Measurements from ENCODE around the gene ZNF417.
"Not testable (repeated sequence)": the region's sequence is repeated elsewhere in the genome, so short reads cannot be mapped to it uniquely, and the experiment has no call there.

Gene ZNF417

GRCh38 chr19:57887195-57887941 is 29.0 kb downstream of the ZNF417 start:
- H3K4me3 ChIP-seq (ENCODE audit: low read depth in 1 of 2, low read length in 2 of 2), result peak overlapping the region; percentile 77 to 82
- H3K36me3 ChIP-seq (ENCODE audit: control insufficient read depth in 1 of 2, insufficient read depth in 2 of 2, low read length in 2 of 2), result peaks cover 6 to 7% of the 10 kb centered on the region in 2 donors
- H3K9me3 ChIP-seq (ENCODE audit: control insufficient read depth in 1 of 2, low read length in 2 of 2), result peaks cover 0 to 8% of the 10 kb centered on the region in 2 donors
- no peaks in the 10 kb centered on the region for H3K4me1 ChIP-seq (ENCODE audit: control insufficient read depth in 1 of 2, insufficient read depth in 2 of 2, low read length in 2 of 2)
- H3K27ac ChIP-seq (ENCODE audit: low read length), result no peak overlapping the region
- H3K27me3 ChIP-seq (ENCODE audit: low read depth, low read length), result no peaks in the 10 kb centered on the region

GRCh38 chr19:57886046-57886445 is 30.3 kb downstream of the ZNF417 start:
- Histone ChIP-seq H3K4me1 (ENCODE audit: control insufficient read depth in 1 of 2, insufficient read depth in 2 of 2, low read length in 2 of 2) (no peaks in the 10 kb centered on the region), H3K27ac (ENCODE audit: low read length) (no peak overlapping the region), H3K9me3 (ENCODE audit: control insufficient read depth in 1 of 2, low read length in 2 of 2) (peaks cover 0 to 8% of the 10 kb centered on the region in 2 donors), H3K36me3 (ENCODE audit: control insufficient read depth in 1 of 2, insufficient read depth in 2 of 2, low read length in 2 of 2) (peaks cover 6 to 7% of the 10 kb centered on the region in 2 donors), H3K4me3 (ENCODE audit: low read depth in 1 of 2, low read length in 2 of 2) (no peak overlapping the region), H3K27me3 (ENCODE audit: low read depth, low read length) (no peaks in the 10 kb centered on the region)

- H3K27me3 ChIP-seq (ENCODE audit: low read depth, low read length); H3K4me1 ChIP-seq (ENCODE audit: control insufficient read depth in 1 of 2, insufficient read depth in 2 of 2, low read length in 2 of 2); H3K27ac ChIP-seq (ENCODE audit: low read length): not testable (repeated sequence)
- peaks cover 8 to 32% of the 10 kb centered on the region in 2 donors for H3K36me3 ChIP-seq (ENCODE audit: control insufficient read depth in 1 of 2, insufficient read depth in 2 of 2, low read length in 2 of 2)
- H3K4me3 ChIP-seq (ENCODE audit: low read depth in 1 of 2, low read length in 2 of 2), result peak overlapping the region; percentile 5 to 52
- H3K9me3 ChIP-seq (ENCODE audit: control insufficient read depth in 1 of 2, low read length in 2 of 2), result peaks cover 35 to 74% of the 10 kb centered on the region in 2 donors
Measured at GRCh38 chr19:57873883-57874799, 42.3 kb downstream of the ZNF417 start.

GRCh38 chr19:57872450-57872849 is 43.9 kb downstream of the ZNF417 start:
- H3K4me1 ChIP-seq (ENCODE audit: control insufficient read depth in 1 of 2, insufficient read depth in 2 of 2, low read length in 2 of 2), result no peaks in the 10 kb centered on the region
- H3K4me3 ChIP-seq (ENCODE audit: low read depth in 1 of 2, low read length in 2 of 2), result peak overlapping the region; percentile 5 to 52
- no peak overlapping the region for H3K27ac ChIP-seq (ENCODE audit: low read length)
- H3K36me3 ChIP-seq (ENCODE audit: control insufficient read depth in 1 of 2, insufficient read depth in 2 of 2, low read length in 2 of 2), result peaks cover 12 to 38% of the 10 kb centered on the region in 2 donors
- peaks cover 41 to 81% of the 10 kb centered on the region in 2 donors for H3K9me3 ChIP-seq (ENCODE audit: control insufficient read depth in 1 of 2, low read length in 2 of 2)
- H3K27me3 ChIP-seq (ENCODE audit: low read depth, low read length), result no peaks in the 10 kb centered on the region

GRCh38 chr19:57870225-57870624 is 46.2 kb downstream of the ZNF417 start:
- no peaks in the 10 kb centered on the region for H3K4me1 ChIP-seq (ENCODE audit: control insufficient read depth in 1 of 2, insufficient read depth in 2 of 2, low read length in 2 of 2)
- H3K36me3 ChIP-seq (ENCODE audit: control insufficient read depth in 1 of 2, insufficient read depth in 2 of 2, low read length in 2 of 2), result peaks cover 17 to 53% of the 10 kb centered on the region in 2 donors
- H3K9me3 ChIP-seq (ENCODE audit: control insufficient read depth in 1 of 2, low read length in 2 of 2), result peaks cover 36 to 78% of the 10 kb centered on the region in 2 donors
- no peak overlapping the region for H3K27ac ChIP-seq (ENCODE audit: low read length)
- peak overlapping the region in 1 of 2 donors; percentile 52 for H3K4me3 ChIP-seq (ENCODE audit: low read depth in 1 of 2, low read length in 2 of 2)
- no peaks in the 10 kb centered on the region for H3K27me3 ChIP-seq (ENCODE audit: low read depth, low read length)

GRCh38 chr19:57869655-57870054 is 46.7 kb downstream of the ZNF417 start:
- not testable (repeated sequence) for H3K27ac ChIP-seq (ENCODE audit: low read length); H3K27me3 ChIP-seq (ENCODE audit: low read depth, low read length); H3K4me1 ChIP-seq (ENCODE audit: control insufficient read depth in 1 of 2, insufficient read depth in 2 of 2, low read length in 2 of 2)
- H3K4me3 ChIP-seq (ENCODE audit: low read depth in 1 of 2, low read length in 2 of 2), result peak overlapping the region in 1 of 2 donors; percentile 19
- peaks cover 22 to 55% of the 10 kb centered on the region in 2 donors for H3K36me3 ChIP-seq (ENCODE audit: control insufficient read depth in 1 of 2, insufficient read depth in 2 of 2, low read length in 2 of 2)
- peaks cover 36 to 74% of the 10 kb centered on the region in 2 donors for H3K9me3 ChIP-seq (ENCODE audit: control insufficient read depth in 1 of 2, low read length in 2 of 2)

- peak overlapping the region in 1 of 2 donors; percentile 54 for H3K4me3 ChIP-seq (ENCODE audit: low read depth in 1 of 2, low read length in 2 of 2)
- peaks cover 18 to 58% of the 10 kb centered on the region in 2 donors for H3K36me3 ChIP-seq (ENCODE audit: control insufficient read depth in 1 of 2, insufficient read depth in 2 of 2, low read length in 2 of 2)
- no peaks in the 10 kb centered on the region for H3K27me3 ChIP-seq (ENCODE audit: low read depth, low read length)
- no peak overlapping the region for H3K27ac ChIP-seq (ENCODE audit: low read length)
- peaks cover 25 to 61% of the 10 kb centered on the region in 2 donors for H3K9me3 ChIP-seq (ENCODE audit: control insufficient read depth in 1 of 2, low read length in 2 of 2)
- H3K4me1 ChIP-seq (ENCODE audit: control insufficient read depth in 1 of 2, insufficient read depth in 2 of 2, low read length in 2 of 2), result no peaks in the 10 kb centered on the region
Measured at GRCh38 chr19:57867868-57868492, 48.4 kb downstream of the ZNF417 start.
